ENCODE measurements around the gene TPCN2. TPM values are rescaled to one million over a fixed set of nuclear protein-coding genes. Genes with fewer than 3 reads are reported as not detected.

TPCN2 gene
- total RNA-seq, 6 experiments from 2014 or later = 10.7 to 27.2 (median 15.6) TPM

DNA sequence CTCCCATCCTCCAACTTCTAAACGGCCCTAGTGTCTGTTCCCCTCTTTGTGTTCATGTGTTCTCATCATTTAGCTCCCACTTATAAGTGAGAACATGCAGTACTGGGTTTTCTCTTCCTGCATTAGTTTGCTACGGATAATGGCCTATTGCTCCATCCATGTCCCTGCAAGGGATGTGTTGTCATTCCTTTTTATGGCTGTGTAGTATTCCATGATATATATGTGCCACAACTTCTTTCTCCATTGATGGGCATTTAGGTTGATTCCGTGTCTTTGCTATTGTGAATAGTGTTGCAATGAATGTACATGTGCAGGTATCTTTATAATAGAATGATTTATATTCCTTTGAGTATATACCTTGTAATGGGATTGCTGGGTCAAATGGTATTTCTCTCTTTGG is 101.4 kb downstream of the TPCN2 start:
- H3K4me3 ChIP-seq = no peak overlapping the region
- no peaks in the 10 kb centered on the region for H3K27me3 ChIP-seq
- H3K36me3 ChIP-seq = no peaks in the 10 kb centered on the region
- TF ChIP-seq, protein P1, sequence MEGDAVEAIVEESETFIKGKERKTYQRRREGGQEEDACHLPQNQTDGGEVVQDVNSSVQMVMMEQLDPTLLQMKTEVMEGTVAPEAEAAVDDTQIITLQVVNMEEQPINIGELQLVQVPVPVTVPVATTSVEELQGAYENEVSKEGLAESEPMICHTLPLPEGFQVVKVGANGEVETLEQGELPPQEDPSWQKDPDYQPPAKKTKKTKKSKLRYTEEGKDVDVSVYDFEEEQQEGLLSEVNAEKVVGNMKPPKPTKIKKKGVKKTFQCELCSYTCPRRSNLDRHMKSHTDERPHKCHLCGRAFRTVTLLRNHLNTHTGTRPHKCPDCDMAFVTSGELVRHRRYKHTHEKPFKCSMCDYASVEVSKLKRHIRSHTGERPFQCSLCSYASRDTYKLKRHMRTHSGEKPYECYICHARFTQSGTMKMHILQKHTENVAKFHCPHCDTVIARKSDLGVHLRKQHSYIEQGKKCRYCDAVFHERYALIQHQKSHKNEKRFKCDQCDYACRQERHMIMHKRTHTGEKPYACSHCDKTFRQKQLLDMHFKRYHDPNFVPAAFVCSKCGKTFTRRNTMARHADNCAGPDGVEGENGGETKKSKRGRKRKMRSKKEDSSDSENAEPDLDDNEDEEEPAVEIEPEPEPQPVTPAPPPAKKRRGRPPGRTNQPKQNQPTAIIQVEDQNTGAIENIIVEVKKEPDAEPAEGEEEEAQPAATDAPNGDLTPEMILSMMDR (IDR thresholded peaks at IDR 0.05) = no peak
- TF ChIP-seq POLR2A (IDR thresholded peaks at IDR 0.05) = no peak
- H3K4me1 ChIP-seq = no peaks in the 10 kb centered on the region
- WGBS (ENCODE audit: insufficient coverage, low coverage, low lambda C conversion rate, missing lambda C conversion rate) = 60% methylated on average over 3 of the region's 3 CpGs
- DNase-seq (no peak), ATAC-seq (no peak)
- intact Hi-C loops (cut with DNase I) = no loop called here
- H3K9me3 ChIP-seq = no peaks in the 10 kb centered on the region
- no peak overlapping the region for H3K27ac ChIP-seq

DNA sequence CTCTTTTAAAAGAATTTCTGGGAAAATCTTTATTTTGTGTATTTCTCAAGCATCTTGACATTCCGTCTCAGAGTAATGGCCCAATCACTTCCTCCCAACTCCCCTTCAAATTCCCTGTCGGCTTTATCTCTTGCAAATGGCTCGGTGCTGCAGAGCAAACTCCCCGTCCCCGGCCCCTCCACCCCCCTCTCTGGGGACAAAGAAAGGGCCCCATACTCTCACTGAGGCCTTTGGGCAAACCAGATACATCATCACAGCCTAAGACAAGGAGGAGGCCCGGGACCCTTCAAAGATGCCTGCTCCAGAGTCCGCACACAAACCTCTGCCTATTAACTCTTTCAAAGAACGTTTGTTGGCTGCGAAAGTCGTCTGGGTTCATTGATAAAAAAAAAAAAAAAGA is 103.1 kb downstream of the TPCN2 start:
- intact Hi-C loops (cut with DNase I) = no loop called here
- 69% methylated on average over 10 of the region's 10 CpGs for WGBS (ENCODE audit: insufficient coverage, low coverage, low lambda C conversion rate, missing lambda C conversion rate)
- no peak for ATAC-seq

DNA sequence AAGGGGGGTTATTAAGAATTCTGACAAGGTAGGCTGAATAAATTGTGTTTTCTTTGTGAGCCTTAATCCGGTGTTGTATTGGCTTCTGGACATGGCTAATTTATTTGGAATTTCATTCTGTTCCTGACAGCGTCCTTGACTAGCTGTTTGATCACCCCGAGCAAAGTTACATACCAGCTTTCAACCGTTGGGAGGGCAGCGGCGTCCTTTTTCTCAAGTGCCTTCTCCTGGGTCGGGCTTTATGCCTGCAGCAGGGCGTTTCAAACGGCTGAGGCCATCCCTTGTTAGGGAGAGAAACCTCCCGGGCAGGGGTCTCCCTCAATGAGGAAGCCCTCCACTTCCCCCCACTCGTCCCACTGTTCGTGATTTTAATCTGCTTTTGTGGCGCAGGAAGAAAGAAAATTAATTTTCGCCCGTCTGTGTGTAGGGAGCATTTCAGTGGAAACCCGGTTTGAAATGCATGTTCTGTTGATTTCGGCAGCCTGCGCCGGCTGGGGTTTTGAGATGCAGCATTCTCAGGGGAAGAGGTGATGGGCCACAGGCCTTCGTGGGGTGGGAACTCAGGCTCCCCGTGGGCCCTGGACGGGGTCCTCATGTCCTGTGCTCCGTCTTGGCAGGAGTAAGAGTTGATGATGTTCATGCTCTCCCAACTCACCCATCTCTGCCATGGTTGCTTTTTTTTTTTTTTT is 104.1 kb downstream of the TPCN2 start:
- no peaks in the 10 kb centered on the region for H3K36me3 ChIP-seq
- DNase-seq (no peak), ATAC-seq (no peak)
- no peaks in the 10 kb centered on the region for H3K27me3 ChIP-seq
- no peak overlapping the region for H3K27ac ChIP-seq
- TF ChIP-seq, protein P1 (IDR thresholded peaks at IDR 0.05) = no peak
- no peak for TF ChIP-seq POLR2A (IDR thresholded peaks at IDR 0.05)
- intact Hi-C loops (cut with DNase I) = no loop called here
- WGBS (ENCODE audit: insufficient coverage, low coverage, low lambda C conversion rate, missing lambda C conversion rate) = 77% methylated on average over 15 of the region's 23 CpGs
- H3K9me3 ChIP-seq = no peaks in the 10 kb centered on the region
- H3K4me1 ChIP-seq = no peaks in the 10 kb centered on the region
- no peak overlapping the region for H3K4me3 ChIP-seq

More for the DNA sequence above, 103.1 kb downstream of the TPCN2 start:
- Histone ChIP-seq H3K27me3 (no peaks in the 10 kb centered on the region), H3K4me3 (no peak overlapping the region), H3K27ac (no peak overlapping the region), H3K4me1 (no peaks in the 10 kb centered on the region), H3K9me3 (no peaks in the 10 kb centered on the region), H3K36me3 (no peaks in the 10 kb centered on the region)
- no peak for TF ChIP-seq POLR2A (IDR thresholded peaks at IDR 0.05)
- TF ChIP-seq, protein P1 (IDR thresholded peaks at IDR 0.05) = no peak
- DNase-seq = no peak

DNA sequence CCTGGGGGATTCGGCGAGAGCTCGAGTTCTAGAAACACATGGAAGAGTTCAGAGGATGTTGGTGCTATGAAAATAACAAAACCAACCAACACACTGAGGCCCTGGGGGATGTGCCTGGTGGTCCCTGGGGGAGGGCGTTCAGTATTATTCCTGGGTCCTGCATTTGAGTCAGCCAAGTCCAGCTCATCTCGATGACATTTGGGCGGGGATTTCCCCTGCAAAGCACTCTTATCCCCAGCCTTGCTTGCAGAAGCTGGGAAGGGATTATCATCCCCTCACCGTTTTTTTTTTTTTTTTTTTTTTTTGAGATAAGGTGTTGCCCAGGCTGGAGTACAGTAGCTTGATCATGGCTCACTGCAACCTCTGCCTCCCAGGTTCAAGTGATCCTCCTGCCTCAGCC is 104.9 kb downstream of the TPCN2 start:
- no peaks in the 10 kb centered on the region for H3K36me3 ChIP-seq
- ATAC-seq (no peak), DNase-seq (no peak)
- H3K27me3 ChIP-seq = no peaks in the 10 kb centered on the region
- TF ChIP-seq POLR2A (IDR thresholded peaks at IDR 0.05) = no peak
- TF ChIP-seq, protein P1 (IDR thresholded peaks at IDR 0.05) = no peak
- intact Hi-C loops (cut with DNase I) = no loop called here
- no peak overlapping the region for H3K27ac ChIP-seq
- WGBS (ENCODE audit: insufficient coverage, low coverage, low lambda C conversion rate, missing lambda C conversion rate) = 76% methylated on average over 3 of the region's 7 CpGs
- H3K9me3 ChIP-seq = no peaks in the 10 kb centered on the region
- H3K4me1 ChIP-seq = no peaks in the 10 kb centered on the region
- no peak overlapping the region for H3K4me3 ChIP-seq
